ENCODE results near the gene PRR5L. TPM values are rescaled to one million over a fixed set of nuclear protein-coding genes. Genes with fewer than 3 reads are reported as not detected.
"Not testable (repeated sequence)": the region's sequence is repeated elsewhere in the genome, so short reads cannot be mapped to it uniquely, and the experiment has no call there.

Gene PRR5L
- total RNA-seq, 4 donors from 2014 or later, result 2.2 to 10.9 (median 3.5) TPM

- DNase-seq (ENCODE audit: low spot score in 2 of 2), result no peak
- Histone ChIP-seq H3K9me3 (no peaks in the 10 kb centered on the region), H3K27ac (no peak overlapping the region), H3K36me3 (peaks cover 4% of the 10 kb centered on the region), H3K4me3 (no peak overlapping the region), H3K27me3 (no peaks in the 10 kb centered on the region), H3K4me1 (peaks cover 9% of the 10 kb centered on the region)
- no peak for TF ChIP-seq EP300 (IDR thresholded peaks at IDR 0.05)
- TF ChIP-seq, protein P1, sequence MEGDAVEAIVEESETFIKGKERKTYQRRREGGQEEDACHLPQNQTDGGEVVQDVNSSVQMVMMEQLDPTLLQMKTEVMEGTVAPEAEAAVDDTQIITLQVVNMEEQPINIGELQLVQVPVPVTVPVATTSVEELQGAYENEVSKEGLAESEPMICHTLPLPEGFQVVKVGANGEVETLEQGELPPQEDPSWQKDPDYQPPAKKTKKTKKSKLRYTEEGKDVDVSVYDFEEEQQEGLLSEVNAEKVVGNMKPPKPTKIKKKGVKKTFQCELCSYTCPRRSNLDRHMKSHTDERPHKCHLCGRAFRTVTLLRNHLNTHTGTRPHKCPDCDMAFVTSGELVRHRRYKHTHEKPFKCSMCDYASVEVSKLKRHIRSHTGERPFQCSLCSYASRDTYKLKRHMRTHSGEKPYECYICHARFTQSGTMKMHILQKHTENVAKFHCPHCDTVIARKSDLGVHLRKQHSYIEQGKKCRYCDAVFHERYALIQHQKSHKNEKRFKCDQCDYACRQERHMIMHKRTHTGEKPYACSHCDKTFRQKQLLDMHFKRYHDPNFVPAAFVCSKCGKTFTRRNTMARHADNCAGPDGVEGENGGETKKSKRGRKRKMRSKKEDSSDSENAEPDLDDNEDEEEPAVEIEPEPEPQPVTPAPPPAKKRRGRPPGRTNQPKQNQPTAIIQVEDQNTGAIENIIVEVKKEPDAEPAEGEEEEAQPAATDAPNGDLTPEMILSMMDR (IDR thresholded peaks at IDR 0.05), result peak; percentile 5 to 34
- 25% methylated on average over 2 of the region's 2 CpGs for WGBS
These were observed 182.7 kb downstream of the PRR5L start for GRCh38 chr11:36478700-36479329.

DNA sequence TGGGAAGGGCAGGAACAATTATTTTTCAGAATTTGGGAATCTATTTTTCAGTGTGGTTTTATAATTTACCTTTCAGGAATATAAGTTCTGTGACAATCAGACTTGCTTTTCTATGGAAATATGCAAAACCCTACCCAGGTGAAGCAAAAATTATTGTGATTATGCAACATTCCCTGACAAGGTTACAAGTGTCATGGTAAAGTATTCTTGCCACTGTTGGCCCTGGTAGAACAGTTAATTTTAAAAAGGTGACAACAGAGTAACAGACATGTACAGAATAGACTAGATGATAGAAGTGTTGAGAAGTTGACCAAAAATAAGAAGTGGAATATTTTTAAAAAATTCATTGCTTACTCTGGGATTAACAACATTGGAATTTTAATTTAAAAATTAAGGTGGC is 184.7 kb downstream of the PRR5L start:
- Histone ChIP-seq H3K9me3 (no peaks in the 10 kb centered on the region), H3K27me3 (no peaks in the 10 kb centered on the region), H3K4me3 (no peak overlapping the region), H3K27ac (no peak overlapping the region), H3K36me3 (peaks cover 22% of the 10 kb centered on the region), H3K4me1 (peaks cover 9% of the 10 kb centered on the region)
- DNase-seq (ENCODE audit: low spot score in 2 of 2), result no peak
- TF ChIP-seq POLR2A (IDR thresholded peaks at IDR 0.05), result no peak
- TF ChIP-seq, protein P1 (IDR thresholded peaks at IDR 0.05), result no peak
- TF ChIP-seq EP300 (IDR thresholded peaks at IDR 0.05), result no peak
- TF ChIP-seq POLR2AphosphoS5 (IDR thresholded peaks at IDR 0.05), result no peak

DNA sequence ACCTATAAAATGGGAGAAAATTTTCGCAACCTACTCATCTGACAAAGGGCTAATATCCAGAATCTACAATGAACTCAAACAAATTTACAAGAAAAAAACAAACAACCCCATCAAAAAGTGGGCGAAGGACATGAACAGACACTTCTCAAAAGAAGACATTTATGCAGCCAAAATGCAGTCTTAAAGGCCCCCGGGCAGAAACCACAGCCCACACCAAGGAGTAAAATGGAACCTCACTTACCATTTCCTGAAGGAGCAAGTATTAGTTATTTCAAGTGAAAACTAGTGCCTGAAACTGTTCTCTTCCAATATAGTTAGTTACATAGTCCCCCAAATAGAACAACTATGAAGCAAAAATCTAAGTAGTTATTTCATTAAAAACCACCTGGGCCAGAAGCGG is 187.0 kb downstream of the PRR5L start:
- WGBS, result 94% methylated on average over 3 of the region's 4 CpGs
- H3K4me1 ChIP-seq, result peaks cover 12% of the 10 kb centered on the region
- H3K4me3 ChIP-seq; DNase-seq (ENCODE audit: low spot score in 2 of 2); H3K27ac ChIP-seq; H3K9me3 ChIP-seq; H3K27me3 ChIP-seq: not testable (repeated sequence)
- peaks cover 35% of the 10 kb centered on the region for H3K36me3 ChIP-seq

DNA sequence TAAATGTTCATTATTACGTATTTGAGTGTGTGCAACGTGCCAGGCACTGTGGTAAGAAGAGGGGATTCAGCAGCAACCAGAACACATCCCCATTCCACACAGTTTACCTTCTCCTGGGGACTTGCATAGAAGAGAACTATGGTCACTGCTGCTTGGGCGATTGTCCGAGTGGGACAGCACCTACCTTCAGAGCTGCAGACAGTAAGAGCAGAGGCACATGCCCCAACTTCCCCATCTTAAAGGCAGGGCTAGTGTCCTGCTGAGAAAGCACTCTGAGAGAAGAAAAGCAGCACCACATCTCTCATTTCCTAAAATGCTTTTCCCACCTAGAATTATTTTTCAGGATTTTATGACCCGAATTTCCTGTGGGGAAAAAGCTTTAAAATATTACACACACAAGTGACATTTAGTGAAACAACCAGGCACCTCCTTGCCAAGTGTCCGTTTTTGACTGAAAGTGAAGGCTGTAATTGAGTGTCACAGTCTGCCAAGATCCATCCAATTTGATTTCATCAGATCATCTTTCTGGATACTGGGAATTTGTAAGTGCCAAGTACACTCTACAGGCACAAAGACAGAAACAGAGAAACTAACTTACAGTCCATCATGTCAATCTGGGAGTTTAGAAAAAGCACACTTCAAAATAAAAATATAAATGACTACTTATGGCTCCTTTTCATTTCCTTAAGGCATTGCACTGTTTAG is 189.4 kb downstream of the PRR5L start:
- Histone ChIP-seq H3K27ac (no peak overlapping the region), H3K27me3 (no peaks in the 10 kb centered on the region), H3K9me3 (no peaks in the 10 kb centered on the region), H3K4me1 (peaks cover 3% of the 10 kb centered on the region), H3K4me3 (no peak overlapping the region), H3K36me3 (peaks cover 59% of the 10 kb centered on the region)
- WGBS, result 71% methylated on average over 6 of the region's 6 CpGs
- no peak for DNase-seq (ENCODE audit: low spot score in 2 of 2)
- TF ChIP-seq, protein P1 (IDR thresholded peaks at IDR 0.05), result no peak
- TF ChIP-seq POLR2A (IDR thresholded peaks at IDR 0.05) (no peak), POLR2AphosphoS5 (IDR thresholded peaks at IDR 0.05) (no peak), EP300 (IDR thresholded peaks at IDR 0.05) (no peak)

DNA sequence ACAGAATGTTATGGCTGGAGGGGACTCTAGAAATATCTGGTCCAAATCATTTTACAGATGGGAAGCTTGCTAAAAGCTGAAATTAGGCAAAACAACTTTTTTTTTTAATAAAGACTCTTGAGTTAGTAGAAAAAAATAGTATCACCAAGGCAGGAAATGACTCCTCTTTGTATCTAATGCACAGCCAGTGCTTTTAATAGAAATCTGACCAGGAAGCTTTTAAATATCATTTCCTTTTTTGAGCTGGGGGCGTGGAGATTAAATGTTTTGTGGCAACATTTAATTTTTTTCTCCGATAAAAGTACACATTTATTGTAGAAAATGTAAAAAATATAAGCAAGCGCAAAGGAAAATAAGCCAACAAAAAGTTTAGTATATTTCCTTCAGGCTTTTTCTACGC is 191.5 kb downstream of the PRR5L start:
- Histone ChIP-seq H3K9me3 (no peaks in the 10 kb centered on the region), H3K36me3 (peaks cover 73% of the 10 kb centered on the region), H3K27me3 (no peaks in the 10 kb centered on the region), H3K4me3 (no peak overlapping the region), H3K4me1 (peaks cover 3% of the 10 kb centered on the region), H3K27ac (no peak overlapping the region)
- DNase-seq (ENCODE audit: low spot score in 2 of 2), result no peak
- TF ChIP-seq POLR2AphosphoS5 (IDR thresholded peaks at IDR 0.05) (no peak), POLR2A (IDR thresholded peaks at IDR 0.05) (no peak), EP300 (IDR thresholded peaks at IDR 0.05) (no peak)
- TF ChIP-seq, protein P1 (IDR thresholded peaks at IDR 0.05), result no peak
- WGBS, result 71% methylated on average over 4 of the region's 4 CpGs
